Rectal smooth muscle tissue (tissue), 1 donor: ENCODE data around the gene SLC2A6.

Experiments
- H3K27ac ChIP-seq: one replicate; pipeline ENCODE4 v1.7.0; 2013; ENCODE audit warnings: low read depth, low read length, inconsistent platforms
- H3K27me3 ChIP-seq: one replicate; pipeline ENCODE4 v1.7.0; 2013; ENCODE audit warnings: low read length; ENCODE audit not compliant: control insufficient read depth, insufficient read depth
- H3K36me3 ChIP-seq: one replicate; pipeline ENCODE4 v1.7.0; 2013; ENCODE audit warnings: low read length; ENCODE audit not compliant: control insufficient read depth, insufficient read depth
- H3K4me1 ChIP-seq: one replicate; pipeline ENCODE4 v1.7.0; 2013; ENCODE audit warnings: low read length; ENCODE audit not compliant: control insufficient read depth, insufficient read depth
- H3K4me3 ChIP-seq: one replicate; pipeline ENCODE4 v1.7.0; 2013; ENCODE audit warnings: low read length
- H3K9ac ChIP-seq: one replicate; pipeline ENCODE4 v1.7.0; 2013; ENCODE audit warnings: low read length

The SLC2A6 gene

DNA sequence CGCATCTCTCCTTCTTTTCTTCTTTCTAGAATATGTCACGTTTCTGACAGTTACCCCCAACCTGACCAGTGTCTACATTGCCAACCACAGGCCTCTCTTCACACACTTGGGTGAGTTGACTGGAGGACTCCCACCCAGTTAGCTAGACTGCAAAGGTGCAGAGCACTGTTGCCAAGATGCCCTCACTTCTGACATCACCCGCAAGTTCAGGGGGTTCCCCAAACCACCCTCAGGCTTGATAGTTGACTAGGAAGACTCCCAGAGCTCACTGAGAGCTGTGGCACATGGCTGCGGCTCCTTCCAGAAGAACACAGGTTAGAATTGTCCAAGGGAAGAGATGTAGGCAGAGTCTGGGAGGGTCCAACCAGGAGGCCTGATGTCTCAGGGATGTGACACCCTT is 39.6 kb downstream of the SLC2A6 start:
- no peaks in the 10 kb centered on the region for H3K4me1 ChIP-seq
- no peak overlapping the region for H3K9ac ChIP-seq
- H3K4me3 ChIP-seq = no peak overlapping the region
- no peak overlapping the region for H3K27ac ChIP-seq
- no peaks in the 10 kb centered on the region for H3K36me3 ChIP-seq
- no peaks in the 10 kb centered on the region for H3K27me3 ChIP-seq

GRCh38 chr9:133437753-133438531 is 41.0 kb downstream of the SLC2A6 start:
- Histone ChIP-seq H3K4me3 (no peak overlapping the region), H3K27ac (no peak overlapping the region), H3K9ac (no peak overlapping the region), H3K36me3 (no peaks in the 10 kb centered on the region), H3K4me1 (no peaks in the 10 kb centered on the region), H3K27me3 (no peaks in the 10 kb centered on the region)

DNA sequence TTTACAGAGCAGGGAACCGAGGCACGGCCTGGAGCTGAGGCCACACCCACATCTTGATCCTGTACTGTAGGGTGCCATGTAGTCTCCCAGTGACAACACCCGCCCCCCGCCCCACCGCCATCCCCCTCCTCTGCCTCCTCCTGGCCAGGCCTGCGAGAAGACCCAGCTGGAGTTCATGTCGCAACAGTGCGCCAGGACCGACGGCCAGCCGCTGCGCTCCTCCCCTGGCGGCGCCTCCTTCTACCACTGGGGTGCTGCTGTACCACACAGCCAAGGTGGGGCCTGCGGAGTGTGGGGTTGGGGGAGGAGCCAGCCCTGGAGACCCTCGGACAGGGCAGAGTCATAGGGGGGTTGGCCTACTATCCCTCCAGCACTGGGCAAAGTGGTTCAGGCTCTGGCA is 42.2 kb downstream of the SLC2A6 start:
- Histone ChIP-seq H3K27me3 (no peaks in the 10 kb centered on the region), H3K36me3 (no peaks in the 10 kb centered on the region), H3K4me3 (no peak overlapping the region), H3K27ac (no peak overlapping the region), H3K4me1 (no peaks in the 10 kb centered on the region), H3K9ac (no peak overlapping the region)

DNA sequence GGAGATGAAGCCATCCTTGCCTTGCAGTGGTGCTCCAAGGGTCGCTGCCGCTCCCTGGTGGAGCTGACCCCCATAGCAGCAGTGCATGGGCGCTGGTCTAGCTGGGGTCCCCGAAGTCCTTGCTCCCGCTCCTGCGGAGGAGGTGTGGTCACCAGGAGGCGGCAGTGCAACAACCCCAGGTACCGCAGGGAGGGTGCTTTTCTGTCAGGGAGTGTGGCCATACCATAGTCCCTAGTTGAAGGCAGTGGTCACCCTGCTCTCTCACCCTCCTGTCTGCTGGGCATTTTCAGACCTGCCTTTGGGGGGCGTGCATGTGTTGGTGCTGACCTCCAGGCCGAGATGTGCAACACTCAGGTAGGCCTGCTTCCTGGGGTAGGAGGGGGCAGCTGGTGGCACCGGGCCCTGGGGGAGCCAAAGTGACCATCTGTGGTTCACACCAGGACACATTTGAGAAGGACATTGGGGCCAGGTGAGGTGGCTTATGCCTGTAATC is 45.5 kb downstream of the SLC2A6 start:
- Histone ChIP-seq H3K36me3 (no peaks in the 10 kb centered on the region), H3K27me3 (no peaks in the 10 kb centered on the region), H3K9ac (no peak overlapping the region), H3K27ac (no peak overlapping the region), H3K4me3 (no peak overlapping the region), H3K4me1 (no peaks in the 10 kb centered on the region)

DNA sequence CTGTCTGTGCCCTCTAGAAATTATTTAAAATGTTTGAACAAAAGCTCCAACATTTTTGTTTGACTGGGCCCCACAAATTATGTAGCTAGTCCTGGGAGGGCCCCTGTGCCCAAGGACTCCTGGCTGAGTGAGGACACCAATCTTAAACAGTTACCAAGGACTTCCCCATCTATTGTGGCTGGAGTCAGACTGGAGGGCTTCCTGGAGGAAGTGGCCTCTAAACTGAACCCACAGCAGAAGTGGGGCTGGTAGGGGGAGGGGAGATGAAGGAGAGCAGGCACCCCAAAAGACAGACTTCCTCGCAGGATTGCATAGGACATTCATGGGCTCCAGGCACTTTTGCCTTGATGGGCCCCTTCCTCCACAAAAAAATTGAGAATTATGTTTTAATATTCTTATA is 48.7 kb downstream of the SLC2A6 start:
- H3K36me3 ChIP-seq = no peaks in the 10 kb centered on the region
- no peak overlapping the region for H3K9ac ChIP-seq
- H3K27me3 ChIP-seq = peaks cover 9% of the 10 kb centered on the region
- no peak overlapping the region for H3K27ac ChIP-seq
- no peak overlapping the region for H3K4me3 ChIP-seq
- H3K4me1 ChIP-seq = no peaks in the 10 kb centered on the region

- Histone ChIP-seq H3K27ac (no peak overlapping the region), H3K4me3 (no peak overlapping the region), H3K4me1 (no peaks in the 10 kb centered on the region), H3K36me3 (no peaks in the 10 kb centered on the region), H3K9ac (no peak overlapping the region), H3K27me3 (peaks cover 9% of the 10 kb centered on the region)
Measured at GRCh38 chr9:133429641-133430161, 49.2 kb downstream of the SLC2A6 start.

- no peak overlapping the region for H3K4me3 ChIP-seq
- no peaks in the 10 kb centered on the region for H3K4me1 ChIP-seq
- no peak overlapping the region for H3K9ac ChIP-seq
- H3K36me3 ChIP-seq = no peaks in the 10 kb centered on the region
- H3K27me3 ChIP-seq = peaks cover 9% of the 10 kb centered on the region
- no peak overlapping the region for H3K27ac ChIP-seq
Measured at GRCh38 chr9:133429214-133429613, 49.7 kb downstream of the SLC2A6 start.

DNA sequence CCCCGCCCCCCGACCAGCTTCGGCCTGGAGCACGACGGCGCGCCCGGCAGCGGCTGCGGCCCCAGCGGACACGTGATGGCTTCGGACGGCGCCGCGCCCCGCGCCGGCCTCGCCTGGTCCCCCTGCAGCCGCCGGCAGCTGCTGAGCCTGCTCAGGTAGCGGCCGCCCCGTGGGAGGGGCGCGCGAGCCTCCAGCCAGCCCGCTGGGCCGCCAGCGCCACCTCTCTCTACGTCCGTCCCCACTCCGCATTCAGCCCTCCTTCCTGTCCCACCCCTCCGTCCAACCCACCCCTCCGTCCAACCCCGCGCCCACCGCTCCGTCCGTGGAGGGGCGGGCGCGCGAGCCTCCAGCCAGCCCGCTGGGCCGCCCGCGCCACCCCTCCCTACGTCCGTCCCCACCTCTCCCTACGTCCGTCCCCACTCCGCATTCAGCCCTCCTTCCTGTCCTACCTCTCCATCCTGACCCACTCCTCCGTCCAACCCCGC is 50.2 kb downstream of the SLC2A6 start:
- H3K27ac ChIP-seq = no peak overlapping the region
- peak overlapping the region; percentile 9 for H3K4me3 ChIP-seq
- H3K36me3 ChIP-seq = no peaks in the 10 kb centered on the region
- H3K9ac ChIP-seq = no peak overlapping the region
- no peaks in the 10 kb centered on the region for H3K4me1 ChIP-seq
- H3K27me3 ChIP-seq = peaks cover 9% of the 10 kb centered on the region

DNA sequence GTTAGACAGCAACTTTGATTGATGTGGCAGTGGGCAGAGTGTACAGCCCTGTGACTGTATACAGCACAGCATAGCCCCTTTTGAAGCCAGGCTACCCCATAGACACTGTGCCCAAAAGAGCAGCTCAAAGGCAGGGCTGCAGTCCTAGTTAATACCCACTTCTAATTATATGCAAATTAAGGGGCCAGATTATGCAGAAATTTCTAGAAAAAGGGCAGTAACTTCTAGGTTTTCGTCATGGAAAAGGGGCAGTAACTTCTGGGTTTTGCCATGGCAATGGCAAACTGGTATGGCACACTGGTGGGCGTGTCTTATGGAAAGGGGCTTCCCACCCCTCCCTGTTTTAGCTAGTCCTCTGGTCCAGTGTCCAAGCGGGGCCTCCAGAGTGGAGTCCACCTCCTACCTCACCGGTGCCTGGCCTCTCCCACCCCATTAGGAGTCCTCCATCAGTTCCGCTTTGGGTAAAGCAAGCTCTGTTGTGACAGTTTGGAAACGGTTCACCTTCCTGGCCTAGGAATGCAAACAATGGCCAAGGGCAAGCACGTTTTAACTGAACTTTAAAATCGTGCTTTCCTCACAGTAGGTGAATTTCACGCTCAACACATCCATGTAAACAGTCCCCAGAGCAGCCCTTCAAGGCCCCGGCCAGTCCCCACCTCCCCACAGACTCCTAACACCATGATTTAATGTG is 51.1 kb downstream of the SLC2A6 start:
- Histone ChIP-seq H3K36me3 (no peaks in the 10 kb centered on the region), H3K9ac (no peak overlapping the region), H3K4me1 (no peaks in the 10 kb centered on the region), H3K4me3 (no peak overlapping the region), H3K27me3 (peaks cover 9% of the 10 kb centered on the region), H3K27ac (no peak overlapping the region)

- Histone ChIP-seq H3K27me3 (peaks cover 9% of the 10 kb centered on the region), H3K36me3 (no peaks in the 10 kb centered on the region)
Measured at GRCh38 chr9:133426011-133426410, 52.9 kb downstream of the SLC2A6 start.

GRCh38 chr9:133425049-133425632 is 53.8 kb downstream of the SLC2A6 start:
- H3K4me1 ChIP-seq = no peaks in the 10 kb centered on the region
- H3K4me3 ChIP-seq = no peak overlapping the region
- H3K27ac ChIP-seq = no peak overlapping the region
- H3K27me3 ChIP-seq = peaks cover 9% of the 10 kb centered on the region
- no peak overlapping the region for H3K9ac ChIP-seq
- H3K36me3 ChIP-seq = no peaks in the 10 kb centered on the region

More at GRCh38 chr9:133426011-133426410, 52.9 kb downstream of the SLC2A6 start:
- no peak overlapping the region for H3K27ac ChIP-seq
- H3K9ac ChIP-seq = no peak overlapping the region
- no peak overlapping the region for H3K4me3 ChIP-seq
- H3K4me1 ChIP-seq = no peaks in the 10 kb centered on the region

DNA sequence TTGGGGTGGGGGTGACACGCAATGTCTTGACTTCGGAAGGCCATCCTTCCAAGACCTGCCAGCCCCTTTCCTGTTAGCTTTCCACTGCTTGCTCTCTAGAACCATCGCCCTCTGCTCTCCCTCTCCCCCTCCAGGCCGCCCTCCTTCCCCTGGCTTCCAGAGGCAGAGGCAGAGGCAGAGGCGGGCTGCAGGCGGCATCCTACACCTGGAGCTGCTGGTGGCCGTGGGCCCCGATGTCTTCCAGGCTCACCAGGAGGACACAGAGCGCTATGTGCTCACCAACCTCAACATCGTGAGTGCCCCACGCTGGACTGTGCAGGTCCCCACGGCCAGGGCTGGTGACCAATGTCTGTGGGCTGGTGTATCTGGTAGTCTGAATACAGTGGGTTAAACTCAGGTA is 54.7 kb downstream of the SLC2A6 start:
- H3K27me3 ChIP-seq = peaks cover 9% of the 10 kb centered on the region
- H3K27ac ChIP-seq = no peak overlapping the region
- no peaks in the 10 kb centered on the region for H3K4me1 ChIP-seq
- H3K4me3 ChIP-seq = no peak overlapping the region
- no peaks in the 10 kb centered on the region for H3K36me3 ChIP-seq
- no peak overlapping the region for H3K9ac ChIP-seq
